Measurements from ENCODE around the gene DGUOK. TPM values are rescaled to one million over a fixed set of nuclear protein-coding genes. Genes with fewer than 3 reads are reported as not detected.

DGUOK gene
- total RNA-seq, 1 experiment from 2014 or later = 78.7 TPM

DNA sequence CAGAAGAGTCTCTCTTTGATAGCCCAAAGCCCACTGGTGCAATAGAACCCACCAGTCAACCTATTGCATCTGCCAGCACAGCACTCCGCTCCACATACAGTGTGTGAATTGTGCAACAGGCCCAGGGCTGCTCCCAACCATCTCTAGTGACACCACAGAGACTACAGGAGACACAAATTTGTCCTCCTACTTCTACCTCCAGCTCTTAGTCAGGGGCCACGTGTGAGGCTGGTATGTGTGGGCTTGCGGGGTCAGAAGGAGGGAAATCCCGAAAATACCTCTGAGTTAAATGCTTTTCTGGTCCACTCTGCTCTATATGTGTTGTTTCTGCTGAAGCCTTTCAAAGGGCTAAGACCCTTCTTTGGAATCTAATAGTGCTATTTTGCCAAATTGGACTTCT is 18.0 kb downstream of the DGUOK start:
- Histone ChIP-seq H3K4me2 (no peak overlapping the region), H3K4me1 (replicated peaks; ENCODE audit: insufficient read depth) (no peaks in the 10 kb centered on the region), H3K27me3 (ENCODE audit: insufficient read depth, low read depth) (no peaks in the 10 kb centered on the region), H3K9me2 (ENCODE audit: insufficient read depth) (no peaks in the 10 kb centered on the region), H3K4me3 (no peak overlapping the region), H3K36me3 (ENCODE audit: low read depth) (peaks cover 63% of the 10 kb centered on the region), H3F3A (ENCODE audit: insufficient read depth, low read depth) (no peaks in the 10 kb centered on the region), H3K27ac (no peak overlapping the region), H4K20me1 (ENCODE audit: insufficient read depth) (peaks cover 75% of the 10 kb centered on the region), H3K79me2 (ENCODE audit: low read depth) (peaks cover 54% of the 10 kb centered on the region), H2AFZ (no peak overlapping the region), H3K9me3 (ENCODE audit: insufficient read depth, low read depth) (no peaks in the 10 kb centered on the region)
- no peak for DNase-seq
- ChIA-PET CTCF (interaction anchor here (0.5 kb wide), 1 partner anchor 17 kb away, joined by 3 read pairs; no protein-coding TSS in a partner anchor), POLR2A (ENCODE audit: unreplicated experiment) (no interaction called here)
- intact Hi-C loops (cut with micrococcal nuclease; ENCODE audit: unreplicated experiment) = no loop called here
- no TSS peak for BruUV-seq (replicated peaks)
- TF ChIP-seq, protein P1, sequence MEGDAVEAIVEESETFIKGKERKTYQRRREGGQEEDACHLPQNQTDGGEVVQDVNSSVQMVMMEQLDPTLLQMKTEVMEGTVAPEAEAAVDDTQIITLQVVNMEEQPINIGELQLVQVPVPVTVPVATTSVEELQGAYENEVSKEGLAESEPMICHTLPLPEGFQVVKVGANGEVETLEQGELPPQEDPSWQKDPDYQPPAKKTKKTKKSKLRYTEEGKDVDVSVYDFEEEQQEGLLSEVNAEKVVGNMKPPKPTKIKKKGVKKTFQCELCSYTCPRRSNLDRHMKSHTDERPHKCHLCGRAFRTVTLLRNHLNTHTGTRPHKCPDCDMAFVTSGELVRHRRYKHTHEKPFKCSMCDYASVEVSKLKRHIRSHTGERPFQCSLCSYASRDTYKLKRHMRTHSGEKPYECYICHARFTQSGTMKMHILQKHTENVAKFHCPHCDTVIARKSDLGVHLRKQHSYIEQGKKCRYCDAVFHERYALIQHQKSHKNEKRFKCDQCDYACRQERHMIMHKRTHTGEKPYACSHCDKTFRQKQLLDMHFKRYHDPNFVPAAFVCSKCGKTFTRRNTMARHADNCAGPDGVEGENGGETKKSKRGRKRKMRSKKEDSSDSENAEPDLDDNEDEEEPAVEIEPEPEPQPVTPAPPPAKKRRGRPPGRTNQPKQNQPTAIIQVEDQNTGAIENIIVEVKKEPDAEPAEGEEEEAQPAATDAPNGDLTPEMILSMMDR (conservative IDR thresholded peaks at IDR 0.05) = no peak
- TF ChIP-seq EZH2 (IDR thresholded peaks at IDR 0.05; ENCODE audit: low read depth) = no peak

DNA sequence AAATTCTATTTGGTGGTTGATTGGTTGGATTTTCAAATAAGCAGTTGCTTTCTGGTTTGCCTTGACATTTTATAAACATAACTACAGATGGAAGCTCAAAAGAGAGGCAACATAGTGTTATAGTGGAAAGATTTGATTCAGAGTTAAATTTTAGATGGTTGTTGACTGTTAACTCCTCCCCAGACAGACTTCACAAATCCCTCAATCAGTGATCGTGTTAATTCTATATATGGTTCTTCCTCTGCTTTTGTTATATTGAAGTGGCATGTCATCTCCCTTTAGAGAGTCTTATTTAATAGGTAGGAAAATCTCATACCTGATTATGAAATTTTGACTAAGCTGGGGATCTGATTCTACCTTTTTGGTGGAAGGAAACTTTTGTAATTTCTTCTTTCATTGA is 19.5 kb downstream of the DGUOK start:
- Histone ChIP-seq H3K9me2 (ENCODE audit: insufficient read depth) (no peaks in the 10 kb centered on the region), H3K27me3 (ENCODE audit: insufficient read depth, low read depth) (no peaks in the 10 kb centered on the region), H3K4me2 (no peak overlapping the region), H3F3A (ENCODE audit: insufficient read depth, low read depth) (no peaks in the 10 kb centered on the region), H3K79me2 (ENCODE audit: low read depth) (peaks cover 39% of the 10 kb centered on the region), H3K4me1 (replicated peaks; ENCODE audit: insufficient read depth) (no peaks in the 10 kb centered on the region), H2AFZ (no peak overlapping the region), H3K27ac (no peak overlapping the region), H4K20me1 (ENCODE audit: insufficient read depth) (peaks cover 68% of the 10 kb centered on the region), H3K36me3 (ENCODE audit: low read depth) (peaks cover 63% of the 10 kb centered on the region), H3K4me3 (no peak overlapping the region), H3K9me3 (ENCODE audit: insufficient read depth, low read depth) (no peaks in the 10 kb centered on the region)
- no peak for TF ChIP-seq EZH2 (IDR thresholded peaks at IDR 0.05; ENCODE audit: low read depth)
- TF ChIP-seq, protein P1 (conservative IDR thresholded peaks at IDR 0.05) = no peak
- BruUV-seq (replicated peaks) = no TSS peak
- intact Hi-C loops (cut with micrococcal nuclease; ENCODE audit: unreplicated experiment) = no loop called here
- DNase-seq = no peak
- ChIA-PET CTCF (no interaction called here), POLR2A (ENCODE audit: unreplicated experiment) (no interaction called here)

DNA sequence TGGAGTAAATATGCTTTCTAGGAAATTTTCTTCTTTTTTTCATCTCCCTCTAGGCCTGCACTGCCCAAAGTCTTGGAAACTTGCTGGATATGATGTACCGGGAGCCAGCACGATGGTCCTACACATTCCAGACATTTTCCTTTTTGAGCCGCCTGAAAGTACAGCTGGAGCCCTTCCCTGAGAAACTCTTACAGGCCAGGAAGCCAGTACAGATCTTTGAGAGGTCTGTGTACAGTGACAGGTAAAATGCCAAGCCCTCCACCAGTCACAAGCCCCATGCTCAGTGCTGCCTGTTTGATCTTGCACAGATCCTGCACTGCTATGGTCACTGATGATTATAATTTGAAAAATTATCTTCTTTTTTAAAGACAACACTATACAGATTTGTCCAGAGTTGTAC is 20.0 kb downstream of the DGUOK start:
- DNase-seq = no peak
- Histone ChIP-seq H3K9me2 (ENCODE audit: insufficient read depth) (no peaks in the 10 kb centered on the region), H4K20me1 (ENCODE audit: insufficient read depth) (peaks cover 69% of the 10 kb centered on the region), H3K79me2 (ENCODE audit: low read depth) (peaks cover 36% of the 10 kb centered on the region), H3K4me1 (replicated peaks; ENCODE audit: insufficient read depth) (no peaks in the 10 kb centered on the region), H3K36me3 (ENCODE audit: low read depth) (peaks cover 68% of the 10 kb centered on the region), H2AFZ (no peak overlapping the region), H3K4me3 (no peak overlapping the region), H3K27me3 (ENCODE audit: insufficient read depth, low read depth) (no peaks in the 10 kb centered on the region), H3K27ac (no peak overlapping the region), H3F3A (ENCODE audit: insufficient read depth, low read depth) (no peaks in the 10 kb centered on the region), H3K9me3 (ENCODE audit: insufficient read depth, low read depth) (no peaks in the 10 kb centered on the region), H3K4me2 (no peak overlapping the region)
- intact Hi-C loops (cut with micrococcal nuclease; ENCODE audit: unreplicated experiment) = no loop called here
- ChIA-PET CTCF (no interaction called here), POLR2A (ENCODE audit: unreplicated experiment) (no interaction called here)
- TF ChIP-seq, protein P1 (conservative IDR thresholded peaks at IDR 0.05) = no peak
- TF ChIP-seq EZH2 (IDR thresholded peaks at IDR 0.05; ENCODE audit: low read depth) = no peak
- no TSS peak for BruUV-seq (replicated peaks)

Measured in PC-9 (cell line).